ENCODE data around the gene ACTN1.

The ACTN1 gene

GRCh38 chr14:68940614-68941185 lies 38.4 kb downstream of the ACTN1 start:
- Histone ChIP-seq H3K27ac (ENCODE audit: low read depth, low read length) (no peak overlapping the region), H3K9me3 (ENCODE audit: control insufficient read depth, insufficient read depth, low read length) (no peaks in the 10 kb centered on the region), H3K9ac (ENCODE audit: low read depth, low read length) (no peak overlapping the region), H3K4me1 (ENCODE audit: control insufficient read depth, insufficient read depth, low read length) (peaks cover 64% of the 10 kb centered on the region), H3K4me3 (ENCODE audit: low read depth, low read length) (no peak overlapping the region), H3K36me3 (ENCODE audit: control insufficient read depth, insufficient read depth, low read length) (no peaks in the 10 kb centered on the region), H3K27me3 (ENCODE audit: control insufficient read depth, insufficient read depth, low read length) (no peaks in the 10 kb centered on the region)

GRCh38 chr14:68939893-68940613 lies 39.0 kb downstream of the ACTN1 start:
- Histone ChIP-seq H3K4me1 (ENCODE audit: control insufficient read depth, insufficient read depth, low read length) (peaks cover 60% of the 10 kb centered on the region), H3K4me3 (ENCODE audit: low read depth, low read length) (no peak overlapping the region), H3K27me3 (ENCODE audit: control insufficient read depth, insufficient read depth, low read length) (no peaks in the 10 kb centered on the region), H3K9ac (ENCODE audit: low read depth, low read length) (no peak overlapping the region), H3K36me3 (ENCODE audit: control insufficient read depth, insufficient read depth, low read length) (no peaks in the 10 kb centered on the region), H3K27ac (ENCODE audit: low read depth, low read length) (peak overlapping the region; percentile 56), H3K9me3 (ENCODE audit: control insufficient read depth, insufficient read depth, low read length) (no peaks in the 10 kb centered on the region)

- Histone ChIP-seq H3K27me3 (ENCODE audit: control insufficient read depth, insufficient read depth, low read length) (no peaks in the 10 kb centered on the region), H3K36me3 (ENCODE audit: control insufficient read depth, insufficient read depth, low read length) (no peaks in the 10 kb centered on the region), H3K27ac (ENCODE audit: low read depth, low read length) (peak overlapping the region; percentile 56), H3K9ac (ENCODE audit: low read depth, low read length) (no peak overlapping the region), H3K4me3 (ENCODE audit: low read depth, low read length) (no peak overlapping the region), H3K9me3 (ENCODE audit: control insufficient read depth, insufficient read depth, low read length) (no peaks in the 10 kb centered on the region), H3K4me1 (ENCODE audit: control insufficient read depth, insufficient read depth, low read length) (peaks cover 59% of the 10 kb centered on the region)
Measured at GRCh38 chr14:68939181-68939892, 39.8 kb downstream of the ACTN1 start.

GRCh38 chr14:68938271-68939150 lies 40.6 kb downstream of the ACTN1 start:
- Histone ChIP-seq H3K9ac (ENCODE audit: low read depth, low read length) (no peak overlapping the region), H3K27ac (ENCODE audit: low read depth, low read length) (peak overlapping the region; percentile 25), H3K9me3 (ENCODE audit: control insufficient read depth, insufficient read depth, low read length) (no peaks in the 10 kb centered on the region), H3K4me3 (ENCODE audit: low read depth, low read length) (no peak overlapping the region), H3K4me1 (ENCODE audit: control insufficient read depth, insufficient read depth, low read length) (peaks cover 54% of the 10 kb centered on the region), H3K27me3 (ENCODE audit: control insufficient read depth, insufficient read depth, low read length) (no peaks in the 10 kb centered on the region), H3K36me3 (ENCODE audit: control insufficient read depth, insufficient read depth, low read length) (no peaks in the 10 kb centered on the region)

- no peak overlapping the region for H3K4me3 ChIP-seq (ENCODE audit: low read depth, low read length)
- H3K27me3 ChIP-seq (ENCODE audit: control insufficient read depth, insufficient read depth, low read length): no peaks in the 10 kb centered on the region
- H3K4me1 ChIP-seq (ENCODE audit: control insufficient read depth, insufficient read depth, low read length): peaks cover 48% of the 10 kb centered on the region
- no peaks in the 10 kb centered on the region for H3K36me3 ChIP-seq (ENCODE audit: control insufficient read depth, insufficient read depth, low read length)
- H3K9me3 ChIP-seq (ENCODE audit: control insufficient read depth, insufficient read depth, low read length): no peaks in the 10 kb centered on the region
- no peak overlapping the region for H3K9ac ChIP-seq (ENCODE audit: low read depth, low read length)
- no peak overlapping the region for H3K27ac ChIP-seq (ENCODE audit: low read depth, low read length)
Measured at GRCh38 chr14:68937471-68938270, 41.4 kb downstream of the ACTN1 start.

- Histone ChIP-seq H3K9me3 (ENCODE audit: control insufficient read depth, insufficient read depth, low read length) (no peaks in the 10 kb centered on the region), H3K27ac (ENCODE audit: low read depth, low read length) (no peak overlapping the region), H3K36me3 (ENCODE audit: control insufficient read depth, insufficient read depth, low read length) (no peaks in the 10 kb centered on the region), H3K27me3 (ENCODE audit: control insufficient read depth, insufficient read depth, low read length) (no peaks in the 10 kb centered on the region), H3K9ac (ENCODE audit: low read depth, low read length) (no peak overlapping the region), H3K4me3 (ENCODE audit: low read depth, low read length) (no peak overlapping the region), H3K4me1 (ENCODE audit: control insufficient read depth, insufficient read depth, low read length) (peaks cover 42% of the 10 kb centered on the region)
Measured at GRCh38 chr14:68936980-68937379, 42.1 kb downstream of the ACTN1 start.

- no peak overlapping the region for H3K4me3 ChIP-seq (ENCODE audit: low read depth, low read length)
- H3K9me3 ChIP-seq (ENCODE audit: control insufficient read depth, insufficient read depth, low read length): no peaks in the 10 kb centered on the region
- H3K36me3 ChIP-seq (ENCODE audit: control insufficient read depth, insufficient read depth, low read length): no peaks in the 10 kb centered on the region
- no peak overlapping the region for H3K9ac ChIP-seq (ENCODE audit: low read depth, low read length)
- H3K27ac ChIP-seq (ENCODE audit: low read depth, low read length): no peak overlapping the region
- no peaks in the 10 kb centered on the region for H3K27me3 ChIP-seq (ENCODE audit: control insufficient read depth, insufficient read depth, low read length)
- H3K4me1 ChIP-seq (ENCODE audit: control insufficient read depth, insufficient read depth, low read length): peaks cover 37% of the 10 kb centered on the region
Measured at GRCh38 chr14:68936476-68936875, 42.6 kb downstream of the ACTN1 start.

GRCh38 chr14:68935761-68936214 lies 43.3 kb downstream of the ACTN1 start:
- Histone ChIP-seq H3K4me3 (ENCODE audit: low read depth, low read length) (no peak overlapping the region), H3K27ac (ENCODE audit: low read depth, low read length) (no peak overlapping the region), H3K9ac (ENCODE audit: low read depth, low read length) (no peak overlapping the region), H3K4me1 (ENCODE audit: control insufficient read depth, insufficient read depth, low read length) (peaks cover 36% of the 10 kb centered on the region), H3K36me3 (ENCODE audit: control insufficient read depth, insufficient read depth, low read length) (no peaks in the 10 kb centered on the region), H3K9me3 (ENCODE audit: control insufficient read depth, insufficient read depth, low read length) (no peaks in the 10 kb centered on the region), H3K27me3 (ENCODE audit: control insufficient read depth, insufficient read depth, low read length) (no peaks in the 10 kb centered on the region)

- Histone ChIP-seq H3K27me3 (ENCODE audit: control insufficient read depth, insufficient read depth, low read length) (no peaks in the 10 kb centered on the region), H3K27ac (ENCODE audit: low read depth, low read length) (no peak overlapping the region), H3K36me3 (ENCODE audit: control insufficient read depth, insufficient read depth, low read length) (no peaks in the 10 kb centered on the region)
Measured at GRCh38 chr14:68934066-68934465, 45.0 kb downstream of the ACTN1 start.

GRCh38 chr14:68932686-68933085 lies 46.4 kb downstream of the ACTN1 start:
- Histone ChIP-seq H3K4me1 (ENCODE audit: control insufficient read depth, insufficient read depth, low read length) (peaks cover 15% of the 10 kb centered on the region), H3K27ac (ENCODE audit: low read depth, low read length) (no peak overlapping the region), H3K9me3 (ENCODE audit: control insufficient read depth, insufficient read depth, low read length) (no peaks in the 10 kb centered on the region), H3K36me3 (ENCODE audit: control insufficient read depth, insufficient read depth, low read length) (no peaks in the 10 kb centered on the region), H3K27me3 (ENCODE audit: control insufficient read depth, insufficient read depth, low read length) (no peaks in the 10 kb centered on the region), H3K4me3 (ENCODE audit: low read depth, low read length) (no peak overlapping the region), H3K9ac (ENCODE audit: low read depth, low read length) (no peak overlapping the region)

More at GRCh38 chr14:68934066-68934465, 45.0 kb downstream of the ACTN1 start:
- Histone ChIP-seq H3K9me3 (ENCODE audit: control insufficient read depth, insufficient read depth, low read length) (no peaks in the 10 kb centered on the region), H3K4me1 (ENCODE audit: control insufficient read depth, insufficient read depth, low read length) (peaks cover 24% of the 10 kb centered on the region), H3K4me3 (ENCODE audit: low read depth, low read length) (no peak overlapping the region), H3K9ac (ENCODE audit: low read depth, low read length) (no peak overlapping the region)

All from HUES48 (cell line).